Heart left ventricle (tissue), 13 donors: Measurements from ENCODE around the gene ABL1.

Source experiments
- CTCF ChIP-seq, 12 donors: fragments of 200-600 bp; sonication (generic) in 4 of 12; IDR thresholded peaks; one replicate each; pipeline versions ENCODE4 v1.5.0 to v1.8.0; 2018 to 2022; ENCODE audit warnings: antibody characterized with exemption in 12 of 12, mild to moderate bottlenecking in 5 of 12
- POLR2A ChIP-seq, 2 donors: fragments of 450-650 bp; IDR thresholded peaks; one replicate each; pipeline ENCODE4 v1.6.1; 2017; ENCODE audit warnings: antibody characterized with exemption in 2 of 2, mild to moderate bottlenecking in 2 of 2, moderate library complexity in 2 of 2
- donor health status: ischemic (EF 13 %, LVEDD 7.1; RV severe dilation, severe dysfunction).
- donor health status: DM: no; HTN: yes; CAD: no.
- donor health status: DM: no; HTN: no; CAD: no.
- donor health status: ischemic (EF 25% LVEDD 6.9; RV normal size, moderate dysfunction).
- donor health status: ischemic (EF 25% LVEDD 5.7; RV mildly dilated, moderate dysfunction).
- donor health status: ischemic (EF 35%, LVEDD 5.7; RV mildly dilated, moderate dysfunction).
- donor health status: nonischemic (EF 11% LVEDD 7.7; RV severe dilation, severe dysfunction).
- donor health status: DM: yes; HTN: yes; CAD: no.
- donor health status: PGD.
- donor health status: ischemic (EF 29% LVEDD 5.4; RV normal size, mild dysfunction).
- donor health status: nonischemic (EF 23%, LVEDD 6.1; RV moderate dilation, normal function).

GRCh38 chr9:130920233-130920632 is 85.2 kb downstream of the ABL1 start:
- no peak for TF ChIP-seq CTCF (IDR thresholded peaks at IDR 0.05)
- no peak for TF ChIP-seq POLR2A (IDR thresholded peaks at IDR 0.05)
